Measurements from ENCODE around the gene HPSE2. TPM values are rescaled to one million over a fixed set of nuclear protein-coding genes. Genes with fewer than 3 reads are reported as not detected.

HPSE2 gene
- total and polyA plus RNA-seq, 2 experiments from 2014 or later, result not detected

DNA sequence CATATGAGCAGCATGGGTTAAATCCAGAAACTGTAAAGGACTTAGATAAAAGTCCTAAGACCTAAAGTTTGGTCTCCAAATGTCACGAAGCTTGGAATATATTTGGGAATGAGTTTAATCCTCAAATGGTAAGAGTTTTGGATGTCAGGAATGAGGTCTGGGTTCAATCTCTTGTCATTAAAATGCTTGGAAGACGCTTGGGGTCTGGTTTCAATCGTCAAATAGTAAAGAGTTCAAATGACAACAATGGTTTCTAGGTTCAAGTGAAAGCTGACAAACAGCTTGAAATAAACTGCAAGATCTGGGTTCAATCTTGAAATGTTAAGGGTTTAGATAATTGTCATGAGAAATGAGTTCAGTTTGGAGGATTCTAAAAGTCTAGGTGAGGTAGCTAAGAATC, 403.5 kb downstream of the HPSE2 start:
- in situ Hi-C loops (cut with MboI), result no loop called here
- H2AFZ ChIP-seq, result no peak overlapping the region
- H3K9ac ChIP-seq, result no peak overlapping the region
- 2% methylated on average over 3 of the region's 3 CpGs for WGBS, 2 experiments (ENCODE audit: low coverage in 1 of 2, low lambda C conversion rate in 2 of 2, missing lambda C conversion rate in 2 of 2)
- H3K4me2 ChIP-seq (ENCODE audit: unreplicated experiment), result no peak overlapping the region
- H3K4me1 ChIP-seq (ENCODE audit: insufficient read depth), result no peaks in the 10 kb centered on the region
- H3K27me3 ChIP-seq (replicated peaks; ENCODE audit: insufficient read depth), result no peaks in the 10 kb centered on the region
- no peaks in the 10 kb centered on the region for H4K20me1 ChIP-seq (ENCODE audit: insufficient read depth)
- DNase-seq, result no peak
- TF ChIP-seq EZH2phosphoT487 (IDR thresholded peaks at IDR 0.05; ENCODE audit: insufficient read depth, low read depth) (no peak), EZH2 (IDR thresholded peaks at IDR 0.05; ENCODE audit: insufficient read depth, poor library complexity, severe bottlenecking) (no peak)
- no peak overlapping the region for H3K4me3 ChIP-seq
- H3K79me2 ChIP-seq (ENCODE audit: insufficient read depth), result no peaks in the 10 kb centered on the region
- H3K27ac ChIP-seq, result no peak overlapping the region
- H3K9me2 ChIP-seq (ENCODE audit: insufficient read depth), result no peaks in the 10 kb centered on the region
- H3K36me3 ChIP-seq (ENCODE audit: low read depth), result no peaks in the 10 kb centered on the region
- H3F3A ChIP-seq (ENCODE audit: insufficient read depth), result no peaks in the 10 kb centered on the region
- no peaks in the 10 kb centered on the region for H3K9me3 ChIP-seq (ENCODE audit: low read depth)

DNA sequence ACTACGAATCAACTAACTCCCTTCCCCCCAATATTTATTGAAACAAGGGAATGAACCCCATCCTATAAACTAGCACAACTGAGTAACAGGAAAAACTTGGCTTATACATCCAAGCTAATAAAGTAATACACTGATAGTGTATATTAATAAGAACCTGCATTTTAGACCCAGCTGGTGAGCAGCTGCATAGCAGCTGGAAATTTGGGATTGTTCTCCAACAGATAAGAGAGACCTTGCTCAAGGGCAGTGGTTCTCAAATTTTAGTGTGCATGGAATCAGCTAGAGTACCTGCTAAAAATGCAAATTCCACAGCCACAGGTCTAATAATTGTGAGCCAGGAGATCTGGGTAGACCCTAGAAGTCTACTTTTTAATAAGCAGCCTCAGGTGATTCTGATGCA, 404.3 kb downstream of the HPSE2 start:
- no peak overlapping the region for H3K9ac ChIP-seq
- H3F3A ChIP-seq (ENCODE audit: insufficient read depth), result no peaks in the 10 kb centered on the region
- no peaks in the 10 kb centered on the region for H3K4me1 ChIP-seq (ENCODE audit: insufficient read depth)
- 26 to 35% methylated on average over 1 of the region's 1 CpG for WGBS, 2 experiments (ENCODE audit: low coverage in 1 of 2, low lambda C conversion rate in 2 of 2, missing lambda C conversion rate in 2 of 2)
- no peaks in the 10 kb centered on the region for H3K9me3 ChIP-seq (ENCODE audit: low read depth)
- no peaks in the 10 kb centered on the region for H4K20me1 ChIP-seq (ENCODE audit: insufficient read depth)
- H3K79me2 ChIP-seq (ENCODE audit: insufficient read depth), result no peaks in the 10 kb centered on the region
- no peaks in the 10 kb centered on the region for H3K9me2 ChIP-seq (ENCODE audit: insufficient read depth)
- H3K4me3 ChIP-seq, result no peak overlapping the region
- TF ChIP-seq EZH2 (IDR thresholded peaks at IDR 0.05; ENCODE audit: insufficient read depth, poor library complexity, severe bottlenecking) (no peak), EZH2phosphoT487 (IDR thresholded peaks at IDR 0.05; ENCODE audit: insufficient read depth, low read depth) (no peak)
- no peaks in the 10 kb centered on the region for H3K36me3 ChIP-seq (ENCODE audit: low read depth)
- in situ Hi-C loops (cut with MboI), result no loop called here
- no peak overlapping the region for H2AFZ ChIP-seq
- DNase-seq, result no peak
- no peaks in the 10 kb centered on the region for H3K27me3 ChIP-seq (replicated peaks; ENCODE audit: insufficient read depth)
- H3K27ac ChIP-seq, result no peak overlapping the region
- no peak overlapping the region for H3K4me2 ChIP-seq (ENCODE audit: unreplicated experiment)

DNA sequence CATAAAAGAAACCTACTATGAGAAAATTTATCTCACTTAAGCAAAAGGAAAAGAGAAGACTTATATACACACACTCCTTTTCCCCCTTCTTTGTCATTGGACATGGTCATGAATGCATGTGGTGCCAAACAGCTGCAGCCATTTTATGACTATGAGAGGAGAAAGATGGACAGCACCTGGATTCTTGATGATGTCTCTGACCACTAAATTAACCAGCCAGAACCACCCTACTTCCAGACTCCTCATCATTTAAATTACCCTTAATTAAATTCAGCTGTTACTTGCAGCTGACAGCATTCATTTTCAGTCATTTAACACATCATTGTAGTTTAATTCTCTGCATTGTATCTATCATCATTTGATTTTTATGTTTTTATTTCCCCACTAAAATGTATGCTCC, 409.9 kb downstream of the HPSE2 start:
- TF ChIP-seq EZH2 (IDR thresholded peaks at IDR 0.05; ENCODE audit: insufficient read depth, poor library complexity, severe bottlenecking), result no peak
- TF ChIP-seq EZH2phosphoT487 (IDR thresholded peaks at IDR 0.05; ENCODE audit: insufficient read depth, low read depth), result no peak
- H3F3A ChIP-seq (ENCODE audit: insufficient read depth), result no peaks in the 10 kb centered on the region
- no peaks in the 10 kb centered on the region for H3K9me3 ChIP-seq (ENCODE audit: low read depth)
- H3K4me2 ChIP-seq (ENCODE audit: unreplicated experiment), result no peak overlapping the region
- H3K27me3 ChIP-seq (replicated peaks; ENCODE audit: insufficient read depth), result no peaks in the 10 kb centered on the region
- in situ Hi-C loops (cut with MboI), result no loop called here
- no peak for DNase-seq
- H3K4me1 ChIP-seq (ENCODE audit: insufficient read depth), result no peaks in the 10 kb centered on the region
- H3K9ac ChIP-seq, result no peak overlapping the region
- H3K79me2 ChIP-seq (ENCODE audit: insufficient read depth), result no peaks in the 10 kb centered on the region
- no peak overlapping the region for H3K4me3 ChIP-seq
- no peak overlapping the region for H2AFZ ChIP-seq
- H3K36me3 ChIP-seq (ENCODE audit: low read depth), result no peaks in the 10 kb centered on the region
- no peak overlapping the region for H3K27ac ChIP-seq
- H4K20me1 ChIP-seq (ENCODE audit: insufficient read depth), result no peaks in the 10 kb centered on the region
- H3K9me2 ChIP-seq (ENCODE audit: insufficient read depth), result no peaks in the 10 kb centered on the region

DNA sequence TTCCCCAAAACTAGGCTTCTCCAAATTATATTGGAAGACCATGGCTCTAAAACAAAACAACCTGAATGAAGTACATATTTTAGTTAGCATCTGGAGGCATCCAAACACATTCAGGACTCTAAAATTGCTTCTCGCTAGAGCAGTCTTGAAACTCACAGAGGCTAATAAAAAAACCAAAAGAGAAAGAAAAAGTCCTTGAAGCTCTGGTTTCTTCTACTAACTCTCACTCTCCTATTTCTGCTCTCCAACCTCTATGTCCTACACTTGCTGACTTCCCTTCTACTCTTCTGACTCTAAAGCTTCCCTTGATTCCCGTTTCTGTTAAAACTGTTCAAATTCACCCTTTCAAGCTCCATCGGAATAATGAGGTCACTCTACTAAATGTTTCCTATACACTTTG, 418.3 kb downstream of the HPSE2 start:
- no peak overlapping the region for H3K27ac ChIP-seq
- in situ Hi-C loops (cut with MboI), result no loop called here
- H3K4me2 ChIP-seq (ENCODE audit: unreplicated experiment), result no peak overlapping the region
- no peaks in the 10 kb centered on the region for H3K4me1 ChIP-seq (ENCODE audit: insufficient read depth)
- H4K20me1 ChIP-seq (ENCODE audit: insufficient read depth), result no peaks in the 10 kb centered on the region
- H3K9me3 ChIP-seq (ENCODE audit: low read depth), result no peaks in the 10 kb centered on the region
- no peaks in the 10 kb centered on the region for H3K27me3 ChIP-seq (replicated peaks; ENCODE audit: insufficient read depth)
- DNase-seq, result no peak
- TF ChIP-seq EZH2 (IDR thresholded peaks at IDR 0.05; ENCODE audit: insufficient read depth, poor library complexity, severe bottlenecking) (no peak), EZH2phosphoT487 (IDR thresholded peaks at IDR 0.05; ENCODE audit: insufficient read depth, low read depth) (no peak)
- no peaks in the 10 kb centered on the region for H3K9me2 ChIP-seq (ENCODE audit: insufficient read depth)
- H3K9ac ChIP-seq, result no peak overlapping the region
- H3K79me2 ChIP-seq (ENCODE audit: insufficient read depth), result no peaks in the 10 kb centered on the region
- no peaks in the 10 kb centered on the region for H3K36me3 ChIP-seq (ENCODE audit: low read depth)
- WGBS, 2 experiments (ENCODE audit: low coverage in 1 of 2, low lambda C conversion rate in 2 of 2, missing lambda C conversion rate in 2 of 2), result 71 to 81% methylated on average over 3 of the region's 3 CpGs
- H3F3A ChIP-seq (ENCODE audit: insufficient read depth), result no peaks in the 10 kb centered on the region
- no peak overlapping the region for H3K4me3 ChIP-seq
- H2AFZ ChIP-seq, result no peak overlapping the region

Measured in GM23248 (cell line).